Transverse colon (tissue), 4 donors: Measurements from ENCODE around the gene ZNF281.

Experiments
- CTCF ChIP-seq, 5 experiments: fragments of 200-600 bp in 3 of 5; fragments of 450-650 bp in 2 of 5; sonication (generic) in 3 of 5; IDR thresholded peaks; 1 replicate in 2 of 5; 2 replicates in 3 of 5; pipeline ENCODE4 v1.5.1; 2016 to 2017; ENCODE audit warnings: antibody characterized with exemption in 5 of 5, inconsistent platforms in 3 of 5, mild to moderate bottlenecking in 2 of 5, moderate library complexity in 1 of 5
- POLR2A ChIP-seq: fragments of 450-650 bp; IDR thresholded peaks from one replicate; pipeline ENCODE4 v1.6.1; 2016; ENCODE audit warnings: antibody characterized with exemption, mild to moderate bottlenecking, moderate library complexity
- POLR2AphosphoS5 ChIP-seq, 3 donors: sonication (generic); formaldehyde crosslinking; IDR thresholded peaks; one replicate each; pipeline ENCODE4 v1.6.1; 2016; ENCODE audit warnings: antibody characterized with exemption in 3 of 3

GRCh38 chr1:200380589-200381021 is 29.2 kb downstream of the ZNF281 start:
- no peak for TF ChIP-seq CTCF (IDR thresholded peaks at IDR 0.05)
- TF ChIP-seq POLR2A, result no peak
- TF ChIP-seq POLR2AphosphoS5 (IDR thresholded peaks at IDR 0.05), result no peak
